HepG2 (cell line): ENCODE results near the gene LYRM4. TPM values are rescaled to one million over a fixed set of nuclear protein-coding genes. Genes with fewer than 3 reads are reported as not detected.
A peak's percentile ranks its signal among the peaks of the same experiment; 100 is the strongest.

Experiments used
- ARID2 ChIP-seq: sonication (generic); formaldehyde crosslinking; IDR thresholded peaks from 2 replicates; pipeline ENCODE4 v1.8.1; 2022; ENCODE audit warnings: mild to moderate bottlenecking, missing genetic modification reagents, borderline replicate concordance
- ARID3A ChIP-seq: IDR thresholded peaks from 2 replicates; pipeline ENCODE4 v1.6.1; 2012; ENCODE audit warnings: low read depth, low read length, improper control_type of control experiment
- ATRX ChIP-seq: sonication (generic); formaldehyde crosslinking; IDR thresholded peaks from 2 replicates; pipeline ENCODE4 v1.4.0; 2020; ENCODE audit warnings: missing genetic modification reagents, borderline replicate concordance
- HMG20A ChIP-seq: IDR thresholded peaks from 2 replicates; pipeline ENCODE4 v1.6.1; 2016; ENCODE audit warnings: borderline replicate concordance
- HOXA5 ChIP-seq: sonication (generic); formaldehyde crosslinking; IDR thresholded peaks from 2 replicates; pipeline ENCODE4 v1.4.0; 2020; ENCODE audit warnings: missing genetic modification reagents
- IKZF1 ChIP-seq: fragments of 450-650 bp; IDR thresholded peaks from 2 replicates; pipeline ENCODE4 v1.7.1; 2016
- MEIS2 ChIP-seq: sonication (generic); formaldehyde crosslinking; IDR thresholded peaks from 2 replicates; pipeline ENCODE4 v1.9.0; 2021; ENCODE audit warnings: mild to moderate bottlenecking, missing genetic modification reagents
- ONECUT2 ChIP-seq: sonication (generic); formaldehyde crosslinking; IDR thresholded peaks from 2 replicates; pipeline ENCODE4 v1.4.0; 2020; ENCODE audit warnings: missing genetic modification reagents
- POLR2AphosphoS5 ChIP-seq: IDR thresholded peaks from 2 replicates; pipeline ENCODE4 v1.6.1; 2012; ENCODE audit warnings: low read depth, low read length
- PRPF4 ChIP-seq: fragments of 200-400 bp; formaldehyde crosslinking; IDR thresholded peaks from 2 replicates; pipeline ENCODE4 v1.6.1; 2016; ENCODE audit warnings: low read length, low read depth; ENCODE audit not compliant: poor library complexity, severe bottlenecking
- SKI ChIP-seq: fragments of 450-650 bp; IDR thresholded peaks from one replicate; pipeline ENCODE4 v1.6.1; 2018; ENCODE audit warnings: mild to moderate bottlenecking; ENCODE audit not compliant: partially characterized antibody
- ZBTB26 ChIP-seq: IDR thresholded peaks from 2 replicates; pipeline ENCODE4 v1.6.1; 2016; ENCODE audit warnings: missing compliant biosample characterization, missing genetic modification reagents, borderline replicate concordance
- ZBTB34 ChIP-seq: sonication (generic); formaldehyde crosslinking; IDR thresholded peaks from 2 replicates; pipeline ENCODE4 v1.8.0; 2022; ENCODE audit warnings: mild to moderate bottlenecking, missing genetic modification reagents
- ZNF326 ChIP-seq: sonication (generic); formaldehyde crosslinking; IDR thresholded peaks from 2 replicates; pipeline ENCODE4 v1.4.0; 2020; ENCODE audit warnings: missing genetic modification reagents, borderline replicate concordance
- ZNF44 ChIP-seq: sonication (generic); formaldehyde crosslinking; IDR thresholded peaks from 2 replicates; pipeline ENCODE4 v1.5.1; 2020; ENCODE audit warnings: mild to moderate bottlenecking, missing genetic modification reagents
- ZNF564 ChIP-seq: sonication (generic); formaldehyde crosslinking; IDR thresholded peaks from 2 replicates; pipeline ENCODE4 v1.8.1; 2023; ENCODE audit warnings: mild to moderate bottlenecking, missing genetic modification reagents
- ZNF749 ChIP-seq: sonication (generic); formaldehyde crosslinking; IDR thresholded peaks from 2 replicates; pipeline ENCODE4 v1.8.0; 2022; ENCODE audit warnings: mild to moderate bottlenecking, missing genetic modification reagents, moderate library complexity, borderline replicate concordance
- polyA plus RNA-seq, 8 experiments: library from polyadenylated mRNA; depleted of rRNA in 3 of 8; stranded (reverse) in 7 of 8; unstranded in 1 of 8; fragments of >200 nt; fragmentation: Illumina TruSeq in 4 of 8; extraction: Trizol in 4 of 8; gene quantifications; 2 replicates each; pipeline versions ENCODE4 v1.2.1 to v1.2.3, GENCODE V29; 2011 to 2016; ENCODE audit warnings: low read depth in 4 of 8, missing spikeins in 1 of 8, mixed read lengths in 1 of 8; ENCODE audit not compliant: insufficient read depth in 1 of 8
- total RNA-seq, 5 experiments: library from RNA; depleted of rRNA; stranded (reverse); fragments of >200 nt; fragmentation: Illumina TruSeq; extraction: Trizol; gene quantifications; 2 replicates each; pipeline ENCODE4 v1.2.3, GENCODE V29; 2016; ENCODE audit warnings: low read depth in 1 of 5
- TF ChIP-seq, protein P1 (sequence below): sonication (generic); formaldehyde crosslinking; IDR thresholded peaks from 2 replicates; pipeline ENCODE4 v1.5.1; 2020; ENCODE audit warnings: mild to moderate bottlenecking, missing genetic modification reagents, moderate library complexity
- TF ChIP-seq, protein P2 (sequence below): sonication (generic); formaldehyde crosslinking; IDR thresholded peaks from 2 replicates; pipeline ENCODE4 v1.4.0; 2020; ENCODE audit warnings: missing genetic modification reagents, borderline replicate concordance

LYRM4 gene
- total and polyA plus RNA-seq, 2 of the 13 experiments (the other 11 are each of a cell fraction or from before 2014, with no cell fraction given), result 64.6 to 67.5 TPM

GRCh38 chr6:5068153-5068751 is 192.5 kb downstream of the LYRM4 start (continued):
- peak; percentile 76 for TF ChIP-seq PRPF4
- peak; percentile 96; the same call in 1 of the 2 replicates for TF ChIP-seq MEIS2
- TF ChIP-seq ONECUT2, result peak; percentile 97
- 0 out of 2 replicates have a peak, but pooled peaks have one; percentile 26 for TF ChIP-seq POLR2AphosphoS5
- TF ChIP-seq ZNF564 (CRISPR knock-in tag), result peak; percentile 57
- TF ChIP-seq, protein P1, sequence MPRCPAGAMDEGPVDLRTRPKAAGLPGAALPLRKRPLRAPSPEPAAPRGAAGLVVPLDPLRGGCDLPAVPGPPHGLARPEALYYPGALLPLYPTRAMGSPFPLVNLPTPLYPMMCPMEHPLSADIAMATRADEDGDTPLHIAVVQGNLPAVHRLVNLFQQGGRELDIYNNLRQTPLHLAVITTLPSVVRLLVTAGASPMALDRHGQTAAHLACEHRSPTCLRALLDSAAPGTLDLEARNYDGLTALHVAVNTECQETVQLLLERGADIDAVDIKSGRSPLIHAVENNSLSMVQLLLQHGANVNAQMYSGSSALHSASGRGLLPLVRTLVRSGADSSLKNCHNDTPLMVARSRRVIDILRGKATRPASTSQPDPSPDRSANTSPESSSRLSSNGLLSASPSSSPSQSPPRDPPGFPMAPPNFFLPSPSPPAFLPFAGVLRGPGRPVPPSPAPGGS (CRISPR knock-in tag), result peak; percentile 87; the same call in 1 of the 2 replicates
- TF ChIP-seq ZNF44 (CRISPR knock-in tag), result peak; percentile 83; the same call in 1 of the 2 replicates
- no peak for TF ChIP-seq IKZF1
- TF ChIP-seq SKI, result peak; percentile 99
- peak; percentile 92; the same call in 1 of the 2 replicates for TF ChIP-seq ARID2 (CRISPR knock-in tag)
- TF ChIP-seq, protein P2, sequence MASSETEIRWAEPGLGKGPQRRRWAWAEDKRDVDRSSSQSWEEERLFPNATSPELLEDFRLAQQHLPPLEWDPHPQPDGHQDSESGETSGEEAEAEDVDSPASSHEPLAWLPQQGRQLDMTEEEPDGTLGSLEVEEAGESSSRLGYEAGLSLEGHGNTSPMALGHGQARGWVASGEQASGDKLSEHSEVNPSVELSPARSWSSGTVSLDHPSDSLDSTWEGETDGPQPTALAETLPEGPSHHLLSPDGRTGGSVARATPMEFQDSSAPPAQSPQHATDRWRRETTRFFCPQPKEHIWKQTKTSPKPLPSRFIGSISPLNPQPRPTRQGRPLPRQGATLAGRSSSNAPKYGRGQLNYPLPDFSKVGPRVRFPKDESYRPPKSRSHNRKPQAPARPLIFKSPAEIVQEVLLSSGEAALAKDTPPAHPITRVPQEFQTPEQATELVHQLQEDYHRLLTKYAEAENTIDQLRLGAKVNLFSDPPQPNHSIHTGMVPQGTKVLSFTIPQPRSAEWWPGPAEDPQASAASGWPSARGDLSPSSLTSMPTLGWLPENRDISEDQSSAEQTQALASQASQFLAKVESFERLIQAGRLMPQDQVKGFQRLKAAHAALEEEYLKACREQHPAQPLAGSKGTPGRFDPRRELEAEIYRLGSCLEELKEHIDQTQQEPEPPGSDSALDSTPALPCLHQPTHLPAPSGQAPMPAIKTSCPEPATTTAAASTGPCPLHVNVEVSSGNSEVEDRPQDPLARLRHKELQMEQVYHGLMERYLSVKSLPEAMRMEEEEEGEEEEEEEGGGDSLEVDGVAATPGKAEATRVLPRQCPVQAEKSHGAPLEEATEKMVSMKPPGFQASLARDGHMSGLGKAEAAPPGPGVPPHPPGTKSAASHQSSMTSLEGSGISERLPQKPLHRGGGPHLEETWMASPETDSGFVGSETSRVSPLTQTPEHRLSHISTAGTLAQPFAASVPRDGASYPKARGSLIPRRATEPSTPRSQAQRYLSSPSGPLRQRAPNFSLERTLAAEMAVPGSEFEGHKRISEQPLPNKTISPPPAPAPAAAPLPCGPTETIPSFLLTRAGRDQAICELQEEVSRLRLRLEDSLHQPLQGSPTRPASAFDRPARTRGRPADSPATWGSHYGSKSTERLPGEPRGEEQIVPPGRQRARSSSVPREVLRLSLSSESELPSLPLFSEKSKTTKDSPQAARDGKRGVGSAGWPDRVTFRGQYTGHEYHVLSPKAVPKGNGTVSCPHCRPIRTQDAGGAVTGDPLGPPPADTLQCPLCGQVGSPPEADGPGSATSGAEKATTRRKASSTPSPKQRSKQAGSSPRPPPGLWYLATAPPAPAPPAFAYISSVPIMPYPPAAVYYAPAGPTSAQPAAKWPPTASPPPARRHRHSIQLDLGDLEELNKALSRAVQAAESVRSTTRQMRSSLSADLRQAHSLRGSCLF (CRISPR knock-in tag), result no peak; the same call in 1 of the 2 replicates
- 0 out of 2 replicates have a peak, but pooled peaks have one; percentile 57 for TF ChIP-seq ZNF326
- peak; percentile 99 for TF ChIP-seq ZBTB34 (CRISPR knock-in tag)
- 0 out of 2 replicates have a peak, but pooled peaks have one; percentile 81 for TF ChIP-seq ZNF749 (CRISPR knock-in tag)
- 0 out of 2 replicates have a peak, but pooled peaks have one; percentile 21 for TF ChIP-seq ATRX (CRISPR knock-in tag)
- peak; percentile 86; the same call in 1 of the 2 replicates for TF ChIP-seq HOXA5
- peak; percentile 93 for TF ChIP-seq HMG20A (CRISPR knock-in tag)
- peak; percentile 91 for TF ChIP-seq ZBTB26 (CRISPR knock-in tag)
- TF ChIP-seq ARID3A, result no peak
